Limb (tissue), 2 donors: Measurements from ENCODE around the gene MLEC.

ENCODE experiments used
- DNase-seq, 2 donors: peaks; one replicate each; pipeline ENCODE4 v3.0.0-alpha.2; 2016; ENCODE audit errors: extremely low spot score in 2 of 2

The MLEC gene

DNA sequence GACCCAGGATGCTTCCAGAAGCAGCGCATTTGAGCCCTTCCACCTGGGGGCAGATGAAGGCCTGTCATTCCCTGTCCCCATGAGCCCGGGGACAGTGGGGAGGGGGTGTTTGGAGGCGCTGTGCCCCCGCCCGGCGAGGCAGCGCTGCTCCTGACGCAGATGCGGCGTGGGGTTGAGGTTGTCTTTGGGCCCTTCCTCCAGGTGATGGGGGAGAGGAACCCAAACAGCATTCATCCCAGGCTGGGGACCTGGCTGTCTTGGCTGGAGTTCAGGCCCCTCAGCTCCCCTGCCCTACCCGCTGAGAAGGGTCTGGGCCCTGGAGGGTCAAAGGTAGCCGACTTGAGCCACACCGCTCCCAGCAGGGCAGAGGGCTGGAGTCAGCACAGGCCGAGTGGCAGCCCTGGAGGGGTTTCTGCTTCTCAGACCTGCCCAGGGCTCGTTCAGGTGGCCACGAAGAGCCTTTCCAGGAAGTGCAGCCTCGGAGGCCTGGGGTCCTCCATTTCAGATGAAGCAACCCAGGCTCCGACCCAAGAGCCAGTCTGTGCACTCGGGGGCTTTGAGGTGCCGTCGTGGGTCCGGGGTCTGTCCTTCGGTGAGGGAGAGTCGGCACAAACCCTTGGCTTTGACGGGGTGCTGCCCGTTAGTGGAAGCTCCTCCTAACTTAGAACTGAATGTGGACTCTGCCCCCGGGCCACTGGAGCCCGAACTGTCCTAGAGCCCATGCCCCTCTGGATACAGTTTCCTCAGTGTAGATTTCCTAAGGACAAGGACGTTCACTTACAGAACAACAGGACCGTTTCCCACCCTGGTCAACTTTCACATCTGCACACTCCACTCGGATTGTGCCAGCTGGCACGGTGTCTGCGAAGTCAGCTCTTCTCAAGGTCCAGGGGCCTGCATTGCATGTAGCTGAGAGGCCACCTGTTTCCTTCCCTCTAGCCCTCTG, 54.8 kb downstream of the MLEC start:
- DNase-seq = peak in 1 of 2 donors; percentile 53

DNA sequence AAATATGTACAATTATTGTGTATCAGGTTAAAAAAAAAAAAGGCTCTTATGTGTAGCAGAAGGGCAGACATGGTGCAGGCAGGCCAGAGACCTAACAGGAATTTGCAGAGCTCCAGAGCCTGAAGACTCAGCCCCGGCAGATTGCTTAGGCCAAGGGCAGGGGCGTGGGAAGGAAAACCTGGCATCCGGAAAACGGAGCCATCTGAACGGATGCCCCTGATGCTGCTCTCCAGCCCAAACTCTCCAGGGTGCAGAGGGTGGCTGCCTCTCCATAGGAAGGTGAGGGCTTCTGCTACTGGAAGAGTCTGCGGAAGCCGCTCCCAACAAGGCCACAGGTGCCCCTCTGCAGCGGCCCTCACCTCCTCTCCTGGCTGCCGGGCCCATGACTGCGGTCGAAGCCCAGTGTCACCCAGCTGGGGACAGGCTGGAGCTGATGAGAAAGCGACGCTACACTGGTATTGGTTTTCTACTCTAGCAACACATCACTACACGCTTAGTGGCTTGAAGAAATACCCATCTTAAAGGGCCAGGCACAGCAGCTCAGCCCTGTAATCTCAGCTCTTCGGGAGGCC, 58.1 kb downstream of the MLEC start:
- DNase-seq = no peak

GRCh38 chr12:120748242-120748641, 61.3 kb downstream of the MLEC start:
- DNase-seq = no peak

GRCh38 chr12:120749256-120749655, 62.3 kb downstream of the MLEC start:
- DNase-seq = no peak

DNA sequence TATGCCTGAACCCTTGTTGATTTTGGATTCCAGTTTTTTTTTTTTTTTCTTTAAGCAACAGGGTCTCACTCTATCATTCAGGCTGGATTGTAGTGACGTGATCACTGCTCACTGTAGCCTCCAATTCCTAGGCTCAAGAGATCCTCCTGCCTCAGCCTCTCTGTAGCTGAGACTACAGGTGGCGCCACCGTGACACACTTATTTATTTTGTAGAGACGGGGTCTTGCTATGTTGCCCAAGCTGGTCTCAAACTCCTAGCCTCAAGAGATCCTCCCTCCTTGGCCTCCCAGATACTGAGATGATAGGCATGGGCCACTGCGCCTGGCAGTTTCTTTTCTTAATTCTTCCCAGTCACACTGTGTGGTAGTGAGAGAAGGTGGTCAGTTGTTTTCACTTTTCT, 63.9 kb downstream of the MLEC start:
- no peak for DNase-seq

DNA sequence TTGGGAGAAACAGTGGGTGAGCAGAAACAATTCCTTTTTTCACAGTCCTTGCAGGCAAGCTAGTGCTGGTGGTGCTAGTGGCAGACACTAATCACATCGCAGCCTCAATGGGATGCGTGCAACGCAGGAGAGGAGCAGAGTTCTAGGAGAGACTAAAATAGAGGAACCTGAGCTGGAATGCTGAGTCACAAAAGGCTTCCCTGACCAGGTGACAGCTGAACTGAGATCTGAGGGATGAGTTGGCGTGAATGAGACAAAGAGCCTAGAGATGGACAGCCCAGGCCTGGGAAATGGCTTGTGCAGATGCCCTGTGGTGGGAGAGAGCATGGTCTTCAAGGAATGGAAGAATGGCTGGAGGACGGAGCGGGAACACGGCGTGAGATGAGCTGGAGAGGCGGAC, 64.4 kb downstream of the MLEC start:
- DNase-seq = no peak
